HG03520 (cell line): Measurements from ENCODE around the gene PPRC1.

Experiments
- ATAC-seq: cut with Tn5 transposase; IDR thresholded peaks from one replicate; pipeline ENCODE4 v1.9.1; 2021; ENCODE audit warnings: mild to moderate bottlenecking, moderate library complexity; ENCODE audit not compliant: unreplicated experiment

The PPRC1 gene

DNA sequence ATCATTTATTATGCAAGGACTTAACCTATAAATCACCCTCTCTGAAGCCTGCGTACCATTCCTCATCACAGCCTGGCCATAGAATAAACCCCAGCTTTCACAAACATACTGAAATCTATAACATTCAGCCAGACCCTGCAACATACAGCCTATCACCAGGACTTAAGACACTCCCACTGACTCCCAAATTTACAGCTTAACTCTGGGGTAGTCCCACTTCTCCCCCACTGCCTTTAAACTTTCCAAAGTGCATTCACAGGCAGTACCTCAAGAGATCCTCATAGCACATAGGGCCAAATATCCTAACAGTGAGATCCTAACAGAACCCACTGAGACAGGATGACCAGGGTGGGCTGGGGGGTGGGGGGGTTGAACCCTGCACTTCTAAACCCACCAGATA lies 16.2 kb upstream of the PPRC1 start:
- no peak for ATAC-seq

DNA sequence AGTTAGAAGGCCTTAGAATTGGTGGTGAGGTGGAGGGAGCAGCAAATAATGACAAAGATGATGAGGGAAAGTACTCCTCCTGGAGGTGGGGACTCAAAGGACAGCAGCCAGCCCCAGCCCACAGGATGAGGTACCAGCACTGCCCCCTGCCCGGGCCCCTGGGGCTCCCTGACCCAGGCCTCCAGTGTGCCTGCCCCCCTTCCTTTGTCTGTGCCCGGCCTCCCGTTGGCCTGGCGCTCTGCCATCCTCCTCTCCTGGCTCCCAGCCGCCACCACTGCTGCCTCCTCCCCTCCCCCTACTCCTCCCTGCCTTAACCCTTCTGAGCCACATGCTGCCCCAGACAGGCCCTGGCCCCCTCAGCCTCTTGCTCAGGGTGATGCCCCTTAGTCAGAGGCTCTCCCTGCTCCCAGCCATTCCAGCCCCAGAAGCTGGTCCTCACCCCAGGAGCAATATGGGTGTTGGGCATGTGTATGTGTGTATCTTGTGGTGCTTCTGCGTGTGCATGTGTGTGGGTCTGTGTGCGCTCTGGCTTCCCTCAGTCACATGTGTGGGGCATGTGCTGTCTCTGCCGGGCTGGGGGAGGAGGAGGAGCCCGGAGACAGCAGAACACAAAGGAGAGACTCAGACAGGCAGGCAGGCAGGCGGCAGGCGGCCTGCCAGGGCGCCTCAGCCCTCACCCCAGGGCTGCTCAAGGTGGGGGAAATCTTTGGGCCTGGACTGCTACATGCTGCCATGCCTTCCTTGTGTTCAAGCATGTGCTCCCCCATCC lies 15.3 kb upstream of the PPRC1 start:
- ATAC-seq = no peak

DNA sequence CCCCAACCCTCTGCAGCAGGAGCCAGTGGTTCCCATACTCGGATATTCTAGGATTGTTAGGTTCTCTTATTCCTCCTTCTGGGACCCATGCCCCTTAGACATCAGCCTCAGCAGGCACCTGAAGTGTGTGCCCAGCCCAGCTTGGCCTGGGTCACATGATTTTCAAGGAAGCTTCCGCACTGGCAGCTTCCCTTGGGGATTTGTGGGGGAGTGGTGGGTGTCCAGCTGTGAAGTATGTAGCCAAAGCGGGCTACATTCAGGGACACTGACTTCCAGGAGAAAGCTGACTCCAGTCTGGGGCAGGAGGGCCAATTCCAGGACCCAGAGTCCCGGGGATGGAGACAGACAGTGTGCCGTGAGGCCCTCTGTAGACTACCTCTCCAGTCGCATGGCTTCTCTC lies 14.0 kb upstream of the PPRC1 start:
- ATAC-seq = no peak

DNA sequence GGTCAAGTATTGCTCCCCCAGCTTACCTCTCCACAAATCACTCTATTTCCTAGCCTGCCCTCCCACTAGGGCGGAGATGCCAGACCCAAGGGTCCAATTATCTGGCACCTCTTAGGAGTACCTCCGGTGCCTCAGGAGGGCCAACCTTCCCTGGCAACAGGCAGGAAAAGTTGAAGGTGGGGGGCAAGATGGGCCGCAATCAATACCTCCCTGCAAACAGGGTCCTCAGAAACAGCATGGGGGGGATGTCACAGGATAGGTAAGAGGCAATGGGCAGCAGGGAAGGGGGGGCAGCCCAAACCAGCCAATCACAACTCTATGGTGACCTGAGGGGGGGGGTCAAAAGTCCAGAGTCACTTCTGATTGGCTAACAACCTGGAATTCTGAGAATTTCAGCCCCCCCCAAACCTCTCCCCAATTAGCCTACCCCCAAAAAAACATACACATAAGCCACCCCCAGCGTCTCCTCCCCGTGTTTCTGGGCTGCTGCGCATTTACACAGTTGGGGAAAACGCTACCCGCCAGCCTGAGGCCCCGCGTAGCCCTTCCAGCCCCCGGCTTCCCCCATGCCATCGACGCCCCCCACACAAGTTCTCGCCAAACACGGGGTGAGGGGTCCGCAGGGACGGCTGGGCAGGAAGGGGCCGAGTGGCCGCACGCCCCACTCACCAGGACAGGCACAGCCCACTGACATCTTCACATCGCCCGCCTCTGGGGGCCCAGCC lies 13.3 kb upstream of the PPRC1 start:
- no peak for ATAC-seq

DNA sequence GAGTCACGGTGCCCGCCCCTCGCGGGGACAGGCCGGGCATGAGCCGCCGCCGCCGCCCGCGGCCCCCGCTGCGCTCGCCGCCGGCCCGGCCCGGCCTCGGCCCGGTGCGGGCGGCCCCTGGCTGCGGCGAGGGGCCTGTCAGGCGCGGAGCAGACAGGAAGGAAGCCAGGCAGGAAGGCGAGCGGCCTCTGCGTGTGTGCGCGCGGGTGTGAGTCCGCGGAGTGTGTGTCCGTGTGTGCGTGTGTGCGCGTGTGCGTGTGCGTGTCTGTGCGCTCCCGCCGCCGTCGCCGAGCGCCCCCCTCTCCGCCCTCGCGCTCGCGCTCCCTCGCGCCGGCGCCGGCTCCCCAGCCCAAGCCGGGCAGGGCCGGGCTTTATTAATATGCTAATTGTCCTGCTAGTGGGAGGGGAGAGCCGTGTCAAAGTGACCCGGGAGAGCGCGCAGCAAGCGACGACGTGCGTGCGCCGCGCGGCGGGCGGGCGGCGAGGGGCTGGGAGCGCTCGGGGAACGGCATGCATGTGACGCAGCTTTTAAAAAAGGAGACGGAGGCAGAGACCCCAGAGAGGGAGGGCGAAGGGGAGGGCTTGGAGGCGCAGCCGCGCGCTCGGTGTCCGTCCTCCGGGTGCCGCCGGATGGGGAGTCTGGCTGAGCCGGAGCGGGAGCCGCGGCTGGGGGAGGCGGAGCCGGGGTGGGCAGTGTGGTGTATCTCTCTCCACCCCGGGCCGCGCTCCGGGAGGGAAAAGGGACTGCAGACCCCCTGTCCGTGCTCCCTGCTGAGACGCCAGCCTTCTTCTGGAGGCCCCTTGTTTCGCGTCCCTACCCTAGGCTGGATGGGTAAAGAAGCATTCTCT lies 12.5 kb upstream of the PPRC1 start, which contains the start of gene LDB1:
TSS of gene LDB1 (minus strand) at position 227 of the 849 bp plus-strand sequence. CDS start 258 bp downstream, outside the sequence.
- ATAC-seq = peak; percentile 66

DNA sequence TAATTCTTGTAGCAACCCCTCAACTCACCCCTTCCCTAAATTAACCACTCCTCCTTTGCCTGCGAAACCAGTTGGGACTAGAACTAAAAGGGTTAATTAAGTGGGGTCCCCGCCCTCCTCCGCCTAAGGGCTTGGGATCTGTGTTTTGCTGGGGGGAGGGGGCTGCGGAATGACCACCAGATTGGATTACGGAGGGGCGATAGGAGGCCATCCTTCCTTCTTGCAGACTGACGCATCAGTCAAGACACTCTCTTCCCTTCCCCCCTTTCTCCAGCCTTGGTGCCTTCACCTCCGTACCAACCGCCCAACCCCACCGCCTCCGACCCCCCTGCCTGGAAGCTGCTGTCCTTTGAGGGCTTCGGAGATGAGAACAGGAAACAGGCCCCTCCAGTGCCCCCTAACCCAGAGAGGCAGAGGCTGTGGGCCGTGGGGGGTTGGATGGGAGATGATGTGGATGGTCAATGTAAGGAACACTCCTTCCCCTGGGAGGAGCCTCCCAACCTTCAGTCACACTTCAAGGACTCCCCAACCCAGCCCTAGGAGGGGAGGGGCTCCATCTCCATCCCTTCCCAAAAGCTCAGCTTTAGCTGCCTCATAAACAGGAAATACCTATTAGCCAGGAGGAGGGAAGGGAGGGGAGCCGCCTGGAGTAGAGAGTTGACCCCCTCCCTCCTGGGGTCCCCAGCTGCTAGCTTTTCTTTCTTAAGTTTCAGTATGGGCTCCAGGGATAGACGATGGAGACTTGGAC lies 11.7 kb upstream of the PPRC1 start:
- ATAC-seq = no peak

DNA sequence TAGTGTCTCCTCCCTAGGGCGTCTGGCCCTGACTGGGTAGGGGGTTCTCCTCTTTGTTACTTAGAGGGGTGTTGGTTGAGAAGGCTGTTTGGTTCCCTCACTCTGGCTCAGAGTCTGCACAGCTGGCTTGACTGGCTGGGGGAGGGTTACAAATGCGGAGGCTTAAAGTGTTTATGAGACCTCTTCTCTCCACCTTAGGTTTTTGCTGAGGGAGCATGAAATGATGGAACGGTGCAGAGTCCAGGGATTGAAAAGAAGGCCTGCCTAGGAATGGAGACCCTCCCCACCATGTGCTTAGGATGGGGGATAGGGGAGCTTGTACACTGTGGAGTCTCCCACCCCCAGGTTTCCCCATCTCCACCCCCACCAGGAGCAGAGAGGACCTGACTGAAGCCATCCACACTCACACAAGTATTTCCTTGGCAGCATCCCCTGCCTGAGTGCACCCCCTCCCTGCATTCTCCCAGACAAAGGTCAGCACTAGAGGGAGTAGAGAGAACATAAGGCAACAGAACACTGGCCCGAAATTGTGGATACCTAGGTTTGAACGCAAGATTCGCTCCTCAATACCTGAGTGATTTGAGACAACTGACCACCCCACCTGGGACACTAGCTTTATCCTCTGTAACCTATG lies 11.0 kb upstream of the PPRC1 start:
- ATAC-seq = no peak

DNA sequence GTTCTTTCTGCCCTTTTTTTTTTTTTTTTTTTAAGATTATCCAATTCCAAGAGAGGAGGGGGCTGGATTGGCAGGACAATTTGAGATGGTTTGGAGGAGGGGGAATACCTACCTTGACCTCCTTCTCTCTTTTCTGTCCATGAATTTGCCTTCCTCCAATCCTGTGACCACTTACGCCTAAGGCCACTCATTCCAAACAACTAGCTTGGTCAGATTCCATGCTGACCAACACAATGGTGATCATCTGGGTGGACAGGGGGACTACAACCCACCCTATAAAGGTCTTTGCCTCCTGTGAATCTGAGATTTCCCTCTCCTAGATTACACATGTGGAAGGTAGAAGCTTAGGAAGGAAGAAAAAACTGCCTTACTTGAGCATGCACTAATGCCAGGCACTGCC lies 10.4 kb upstream of the PPRC1 start:
- ATAC-seq = no peak

DNA sequence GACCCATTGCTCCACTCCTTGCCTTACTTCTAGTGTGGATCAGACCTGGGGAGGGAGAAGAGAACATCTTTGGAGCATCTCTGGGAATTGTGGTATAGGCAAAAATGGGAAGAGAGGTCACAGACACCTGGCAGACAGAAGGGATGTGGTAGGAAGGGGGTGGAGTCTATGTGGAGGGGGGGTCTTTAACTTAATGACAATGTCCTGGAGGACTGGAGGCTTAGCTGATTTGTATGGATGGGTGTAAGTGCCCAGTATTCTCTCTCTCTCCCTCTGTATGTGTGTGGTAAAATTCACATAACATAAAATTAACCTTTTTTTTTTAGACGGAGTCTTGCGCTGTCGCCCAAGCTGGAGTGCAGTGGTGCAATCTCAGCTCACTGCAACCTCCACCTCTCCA lies 9.6 kb upstream of the PPRC1 start:
- ATAC-seq = no peak

DNA sequence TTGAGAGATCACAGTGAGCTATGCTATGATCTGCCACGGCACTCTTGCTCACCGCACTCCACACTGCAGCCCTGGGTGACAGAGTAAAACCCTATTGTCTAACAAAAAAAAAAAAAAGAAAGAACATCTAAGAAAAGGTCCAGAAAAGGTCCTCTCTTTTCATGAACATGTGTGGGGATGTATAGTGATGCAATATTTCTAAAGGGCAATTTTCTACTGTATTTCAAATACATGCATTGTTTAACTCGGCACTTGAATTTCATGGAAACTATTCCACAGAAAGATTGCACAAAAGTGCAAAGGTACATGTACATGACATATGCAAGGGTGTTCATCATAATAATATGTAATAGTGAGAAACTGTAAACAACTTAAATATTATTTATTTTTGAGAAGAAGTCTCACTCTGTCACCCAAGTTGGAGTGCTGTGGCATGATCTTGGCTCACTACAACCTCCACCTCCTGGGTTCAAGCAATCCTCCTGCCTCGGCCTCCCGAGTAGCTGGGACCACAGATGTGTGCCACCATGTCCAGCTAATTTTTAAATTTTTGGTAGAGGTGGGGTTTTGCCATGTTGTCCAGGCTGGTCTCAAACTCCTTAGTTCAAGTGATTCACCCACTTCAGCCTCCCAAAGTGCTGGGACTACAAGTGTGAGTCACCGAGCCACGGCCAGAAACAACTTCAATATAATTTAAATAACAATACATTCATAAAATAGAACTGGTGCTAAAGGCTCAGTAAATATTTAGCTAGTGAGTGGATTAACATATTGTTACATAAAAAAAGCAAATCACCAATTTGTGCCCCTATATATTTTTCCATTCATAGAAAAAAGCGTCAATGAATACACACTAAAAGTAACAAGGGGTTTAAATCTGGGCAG lies 1.3 kb upstream of the PPRC1 start:
- no peak for ATAC-seq

DNA sequence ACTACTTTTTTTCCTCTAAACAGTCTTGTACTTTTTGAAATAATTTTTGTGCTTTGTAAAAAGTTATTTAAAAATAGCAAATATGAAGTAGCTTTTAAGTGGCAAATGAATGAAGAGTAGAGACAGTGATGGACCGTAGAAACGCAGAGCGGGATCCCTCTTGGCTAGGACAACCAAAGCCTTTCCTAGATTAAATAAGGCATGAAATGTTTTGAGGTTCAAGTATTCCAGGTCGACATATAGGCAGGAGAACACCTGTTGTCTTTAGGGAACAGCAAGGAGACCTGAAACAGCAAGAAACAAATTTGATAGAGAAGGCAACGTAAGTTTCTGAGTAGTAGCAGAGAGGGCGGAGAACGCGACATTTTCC lies 662 bp upstream of the PPRC1 start:
- no peak for ATAC-seq

DNA sequence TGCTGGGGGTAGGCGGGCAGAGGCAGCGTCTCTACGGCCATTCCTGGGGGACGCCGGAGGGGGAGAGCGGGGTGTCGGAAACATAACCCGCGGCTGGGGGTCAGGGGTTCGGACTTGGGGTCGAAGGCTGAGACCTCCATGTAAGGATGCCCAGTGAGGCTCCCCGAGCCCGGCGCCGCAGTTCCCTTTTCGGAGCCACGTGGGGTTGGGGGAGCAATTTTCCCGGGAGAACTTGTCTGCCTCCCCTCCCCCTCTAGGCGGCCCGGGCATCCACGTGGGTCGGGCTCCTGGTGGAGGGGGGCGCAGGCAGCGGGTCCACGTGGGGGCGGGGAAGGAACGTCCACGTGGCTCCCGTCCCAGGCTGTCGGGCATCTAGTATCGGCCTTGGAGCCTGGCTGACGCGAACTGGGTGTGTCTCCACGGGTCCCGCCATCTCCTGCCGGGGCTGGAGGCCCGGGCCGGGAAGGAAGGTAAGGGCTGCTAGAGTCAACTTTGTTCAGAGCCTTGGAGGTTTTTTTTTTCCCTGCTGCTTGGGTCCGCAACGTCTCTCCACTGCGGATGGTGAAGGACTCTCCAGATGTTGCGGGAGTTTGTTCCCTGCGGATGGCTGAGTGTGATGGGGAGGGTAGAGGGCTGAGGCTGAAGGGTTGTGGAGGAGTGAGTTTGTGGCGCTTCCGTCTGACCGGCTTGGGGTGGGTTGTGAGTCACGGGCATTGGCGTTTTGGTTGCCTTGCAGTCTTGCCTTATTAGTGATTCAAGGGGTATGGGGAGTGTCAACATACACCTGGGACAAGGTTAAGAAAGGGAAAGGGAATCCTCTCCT lies 744 bp downstream of the PPRC1 start:
- ATAC-seq = no peak

DNA sequence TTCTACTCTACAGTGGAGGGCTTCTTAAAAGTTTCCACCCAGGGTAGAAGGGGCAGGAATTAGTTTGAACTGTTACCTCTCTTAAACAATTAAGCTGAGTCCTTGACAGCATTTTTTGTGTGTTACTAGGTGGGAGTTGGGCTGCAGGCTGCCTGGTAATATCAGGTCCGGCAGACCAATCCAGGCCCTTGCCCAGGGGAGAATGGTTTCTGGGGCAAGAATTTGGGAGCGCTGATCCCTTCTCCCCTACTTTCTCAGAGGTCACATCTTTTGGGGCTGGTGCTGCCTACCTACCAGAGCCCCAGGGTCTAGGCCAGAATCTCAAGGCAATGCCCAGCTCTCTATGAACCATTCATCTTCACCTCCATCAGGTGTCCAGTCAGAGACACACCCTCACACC lies 1.6 kb downstream of the PPRC1 start:
- ATAC-seq = no peak

DNA sequence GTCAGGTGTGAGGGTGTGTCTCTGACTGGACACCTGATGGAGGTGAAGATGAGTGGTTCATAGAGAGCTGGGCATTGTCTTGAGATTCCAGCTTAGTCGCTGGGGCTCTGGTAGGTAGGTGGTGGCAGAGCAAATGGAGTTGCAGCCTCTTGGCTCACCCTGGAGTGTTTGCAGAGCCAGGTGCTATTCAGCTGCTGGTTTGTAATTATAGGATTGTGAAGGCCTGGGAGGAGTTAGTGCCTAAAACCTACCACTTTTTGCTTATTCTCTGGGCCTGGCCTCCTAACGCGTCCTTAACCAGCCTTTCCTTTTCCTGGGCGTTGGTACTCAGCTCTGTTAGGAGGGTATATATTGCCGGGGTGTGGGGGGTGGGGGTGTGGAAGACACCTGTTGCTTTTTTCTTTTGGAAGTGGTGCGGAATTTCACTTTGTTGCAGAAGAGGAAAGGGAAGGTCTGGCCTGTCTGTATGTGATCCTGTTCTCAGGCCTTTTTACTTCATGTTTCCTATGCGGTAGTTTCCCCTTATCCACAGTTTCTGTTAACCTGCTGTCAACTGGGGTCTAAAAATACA lies 3.2 kb downstream of the PPRC1 start:
- no peak for ATAC-seq

DNA sequence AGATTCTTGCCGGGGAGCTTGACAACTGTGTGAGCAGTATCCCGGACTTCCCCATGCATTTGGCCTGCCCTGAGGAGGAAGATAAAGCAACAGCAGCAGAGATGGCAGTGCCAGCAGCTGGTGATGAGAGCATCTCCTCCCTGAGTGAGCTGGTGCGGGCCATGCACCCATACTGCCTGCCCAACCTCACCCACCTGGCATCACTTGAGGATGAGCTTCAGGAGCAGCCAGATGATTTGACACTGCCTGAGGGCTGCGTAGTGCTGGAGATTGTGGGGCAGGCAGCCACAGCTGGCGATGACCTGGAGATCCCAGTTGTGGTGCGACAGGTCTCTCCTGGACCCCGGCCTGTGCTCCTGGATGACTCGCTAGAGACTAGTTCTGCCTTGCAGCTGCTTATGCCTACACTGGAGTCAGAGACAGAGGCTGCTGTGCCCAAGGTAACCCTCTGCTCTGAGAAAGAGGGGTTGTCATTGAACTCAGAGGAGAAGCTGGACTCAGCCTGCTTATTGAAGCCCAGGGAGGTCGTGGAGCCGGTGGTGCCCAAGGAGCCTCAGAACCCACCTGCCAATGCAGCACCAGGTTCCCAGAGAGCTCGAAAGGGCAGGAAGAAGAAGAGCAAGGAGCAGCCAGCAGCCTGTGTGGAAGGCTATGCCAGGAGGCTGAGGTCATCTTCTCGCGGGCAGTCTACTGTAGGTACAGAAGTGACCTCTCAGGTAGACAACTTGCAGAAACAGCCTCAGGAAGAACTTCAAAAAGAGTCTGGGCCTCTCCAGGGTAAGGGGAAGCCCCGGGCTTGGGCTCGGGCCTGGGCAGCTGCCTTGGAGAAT lies 6.7 kb downstream of the PPRC1 start:
- ATAC-seq = no peak

DNA sequence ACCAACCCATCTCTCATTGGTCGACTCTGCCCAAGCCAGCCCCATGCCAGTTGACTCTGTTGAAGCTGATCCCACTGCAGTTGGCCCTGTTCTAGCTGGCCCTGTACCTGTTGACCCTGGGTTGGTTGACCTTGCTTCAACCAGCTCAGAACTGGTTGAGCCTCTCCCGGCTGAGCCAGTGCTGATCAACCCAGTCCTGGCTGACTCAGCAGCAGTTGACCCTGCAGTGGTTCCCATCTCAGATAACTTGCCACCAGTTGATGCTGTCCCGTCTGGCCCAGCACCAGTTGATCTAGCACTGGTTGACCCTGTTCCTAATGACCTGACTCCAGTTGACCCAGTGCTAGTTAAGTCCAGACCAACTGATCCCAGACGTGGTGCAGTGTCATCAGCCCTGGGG lies 7.4 kb downstream of the PPRC1 start:
- no peak for ATAC-seq

DNA sequence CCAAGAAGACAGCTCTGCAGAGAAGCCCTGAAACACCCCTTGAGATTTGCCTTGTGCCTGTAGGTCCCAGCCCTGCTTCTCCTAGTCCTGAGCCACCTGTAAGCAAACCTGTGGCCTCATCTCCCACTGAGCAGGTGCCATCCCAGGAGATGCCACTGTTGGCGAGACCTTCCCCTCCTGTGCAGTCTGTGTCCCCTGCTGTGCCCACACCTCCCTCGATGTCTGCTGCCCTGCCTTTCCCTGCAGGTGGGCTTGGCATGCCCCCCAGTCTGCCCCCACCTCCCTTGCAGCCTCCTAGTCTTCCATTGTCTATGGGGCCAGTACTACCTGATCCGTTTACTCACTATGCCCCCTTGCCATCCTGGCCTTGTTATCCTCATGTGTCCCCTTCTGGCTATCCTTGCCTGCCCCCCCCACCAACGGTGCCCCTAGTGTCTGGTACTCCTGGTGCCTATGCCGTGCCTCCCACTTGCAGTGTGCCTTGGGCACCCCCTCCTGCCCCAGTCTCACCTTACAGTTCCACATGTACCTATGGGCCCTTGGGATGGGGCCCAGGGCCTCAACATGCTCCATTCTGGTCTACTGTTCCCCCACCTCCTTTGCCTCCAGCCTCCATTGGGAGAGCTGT lies 8.2 kb downstream of the PPRC1 start:
- no peak for ATAC-seq
